Kidney epithelial cell (primary cell): Measurements from ENCODE around the gene NELL1. TPM values are rescaled to one million over a fixed set of nuclear protein-coding genes. Genes with fewer than 3 reads are reported as not detected.

Source experiments
- DNase-seq: peaks from one replicate; pipeline ENCODE4 v3.0.0-alpha.2; 2010; ENCODE audit warnings: low read depth
- H3K27me3 ChIP-seq: 2 replicates; pipeline ENCODE4 v1.6.0; 2011; ENCODE audit warnings: low read length; ENCODE audit not compliant: control insufficient read depth, insufficient read depth
- H3K36me3 ChIP-seq: 2 replicates; pipeline ENCODE4 v1.5.1; 2011; ENCODE audit warnings: low read length; ENCODE audit not compliant: control insufficient read depth, insufficient read depth
- H3K4me3 ChIP-seq: 2 replicates; pipeline ENCODE4 v1.5.1; 2011; ENCODE audit warnings: low read depth, mild to moderate bottlenecking, control low read depth, low read length
- CTCF ChIP-seq: IDR thresholded peaks from 2 replicates; pipeline ENCODE4 v1.5.1; 2011; ENCODE audit warnings: mild to moderate bottlenecking, moderate library complexity, low read length, control low read depth, inconsistent platforms; ENCODE audit not compliant: insufficient read depth, poor library complexity, severe bottlenecking
- total RNA-seq: library from RNA; depleted of rRNA; stranded (reverse); fragments of >200 nt; gene quantifications from 2 replicates; pipeline ENCODE4 v1.2.3, GENCODE V29; 2015

Gene NELL1
- total RNA-seq, 1 donor from 2014 or later = 0.17 TPM

GRCh38 chr11:20627026-20627425 is 42.4 kb upstream of the NELL1 start:
- H3K27me3 ChIP-seq = no peaks in the 10 kb centered on the region
- H3K36me3 ChIP-seq = no peaks in the 10 kb centered on the region
- TF ChIP-seq CTCF = no peak
- no peak overlapping the region for H3K4me3 ChIP-seq
- no peak for DNase-seq

GRCh38 chr11:20627701-20628100 is 41.7 kb upstream of the NELL1 start:
- no peaks in the 10 kb centered on the region for H3K27me3 ChIP-seq
- H3K4me3 ChIP-seq = no peak overlapping the region
- no peaks in the 10 kb centered on the region for H3K36me3 ChIP-seq
- no peak for DNase-seq
- TF ChIP-seq CTCF = no peak

DNA sequence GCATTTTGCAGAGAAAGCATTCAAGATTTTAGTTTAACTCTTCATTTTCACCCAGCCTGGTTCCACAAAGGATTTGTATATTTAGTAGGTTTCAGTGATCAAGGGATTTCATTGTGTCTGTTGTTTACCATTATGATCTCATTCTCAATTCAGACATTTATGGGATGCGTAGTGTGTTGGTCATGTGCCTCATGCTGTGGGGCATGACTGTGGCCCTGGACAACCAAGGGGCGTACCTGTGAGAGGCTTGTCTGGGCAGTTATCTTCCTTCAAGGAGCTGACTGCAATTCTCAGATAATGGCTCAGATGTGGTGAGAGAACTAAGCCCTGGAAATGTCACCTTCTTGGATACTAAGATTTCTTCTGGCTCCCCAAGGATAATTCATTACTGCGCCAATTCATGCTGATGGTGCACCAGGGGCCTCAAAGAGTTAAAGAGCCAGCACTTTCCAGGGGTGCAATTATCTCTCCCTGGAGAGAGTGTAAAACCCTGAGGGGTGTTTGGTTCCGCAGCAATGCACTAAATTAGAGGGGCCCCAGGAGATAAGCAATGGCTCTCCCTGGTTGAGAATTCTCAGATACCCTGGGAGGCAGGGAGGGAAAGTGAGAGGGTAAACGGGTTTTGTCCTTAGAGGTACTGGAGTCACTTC is 37.7 kb upstream of the NELL1 start:
- H3K4me3 ChIP-seq = no peak overlapping the region
- no peak for DNase-seq
- no peaks in the 10 kb centered on the region for H3K27me3 ChIP-seq
- no peaks in the 10 kb centered on the region for H3K36me3 ChIP-seq
- TF ChIP-seq CTCF = no peak

DNA sequence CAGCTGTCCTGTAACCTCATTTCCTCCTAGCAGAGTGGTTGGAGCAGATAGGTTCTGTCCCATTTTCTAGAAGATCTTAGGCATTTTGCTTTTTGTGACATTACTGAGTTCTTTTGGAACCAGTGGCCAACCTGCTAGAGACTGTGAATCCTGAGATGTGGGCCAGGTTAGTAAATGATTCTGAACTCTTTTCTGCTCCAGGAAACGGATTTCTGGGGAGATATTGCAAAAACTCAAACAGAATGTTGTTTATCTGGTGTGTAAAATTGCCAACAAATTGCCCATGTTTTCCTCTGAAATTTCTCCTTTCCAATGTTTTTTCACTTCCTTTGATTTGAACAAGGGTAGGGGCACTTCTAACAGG is 37.2 kb upstream of the NELL1 start:
- H3K4me3 ChIP-seq = no peak overlapping the region
- no peaks in the 10 kb centered on the region for H3K36me3 ChIP-seq
- no peak for DNase-seq
- no peaks in the 10 kb centered on the region for H3K27me3 ChIP-seq
- TF ChIP-seq CTCF = no peak

GRCh38 chr11:20634044-20634443 is 35.3 kb upstream of the NELL1 start:
- no peak for TF ChIP-seq CTCF
- no peaks in the 10 kb centered on the region for H3K36me3 ChIP-seq
- H3K27me3 ChIP-seq = no peaks in the 10 kb centered on the region
- no peak for DNase-seq
- H3K4me3 ChIP-seq = no peak overlapping the region

DNA sequence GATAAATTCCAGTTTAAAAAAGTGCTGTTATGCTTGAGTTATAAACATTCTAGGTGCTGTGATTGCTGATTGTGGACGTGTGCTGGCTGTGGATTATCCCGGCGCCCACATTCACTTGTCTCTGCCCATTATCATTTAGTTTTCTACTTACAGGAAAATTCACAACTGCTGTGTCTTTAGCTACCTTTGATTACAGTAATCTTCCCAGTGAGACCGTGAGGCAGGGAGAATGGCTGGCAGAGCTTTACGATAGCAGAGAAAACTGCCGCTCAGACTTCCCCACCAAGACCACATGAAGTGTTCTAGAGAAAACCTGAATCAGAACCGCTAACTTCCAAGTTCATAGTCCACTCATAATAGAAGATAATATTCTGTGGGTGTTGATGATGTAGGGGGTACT is 34.6 kb upstream of the NELL1 start:
- no peak for DNase-seq
- no peak for TF ChIP-seq CTCF
- H3K36me3 ChIP-seq = no peaks in the 10 kb centered on the region
- H3K4me3 ChIP-seq = no peak overlapping the region
- no peaks in the 10 kb centered on the region for H3K27me3 ChIP-seq
